Measurements from ENCODE around the gene ST3GAL4. TPM values are rescaled to one million over a fixed set of nuclear protein-coding genes. Genes with fewer than 3 reads are reported as not detected.

The ST3GAL4 gene
- total and polyA plus RNA-seq, 2 of the 8 experiments (the other 6 are each of a cell fraction or from before 2014, with no cell fraction given) = 15.6 to 20.0 TPM

- Histone ChIP-seq H2BK5ac (ENCODE audit: low read depth, low read length) (no peak overlapping the region), H2BK120ac (replicated peaks; ENCODE audit: low read depth, low read length) (no peak overlapping the region), H3K56ac (replicated peaks; ENCODE audit: insufficient read length, low read depth, low read length) (no peak overlapping the region), H2BK15ac (ENCODE audit: low read length) (no peak overlapping the region), H3K27ac (ENCODE audit: low read depth, low read length) (no peak overlapping the region), H2BK12ac (ENCODE audit: low read depth, low read length) (no peak overlapping the region), H3K14ac (ENCODE audit: insufficient read length) (no peak overlapping the region), H4K20me1 (replicated peaks in 1 of 2; ENCODE audit: control insufficient read depth in 1 of 2, insufficient read depth in 2 of 2, low read length in 2 of 2) (no peaks in the 10 kb centered on the region), H3K36me3 (ENCODE audit: control insufficient read depth in 2 of 4, insufficient read depth in 4 of 4, low read length in 3 of 4) (no peaks in the 10 kb centered on the region), H3K4me1 (replicated peaks in 1 of 4; ENCODE audit: control insufficient read depth in 3 of 4, insufficient read depth in 4 of 4, low read length in 3 of 4) (no peaks in the 10 kb centered on the region; a peak in 1 of 7 replicates), H3K4me3 (ENCODE audit: extremely low read depth in 1 of 4, insufficient read depth in 2 of 4, low read depth in 3 of 4, low read length in 4 of 4) (no peak overlapping the region), H3K23me2 (ENCODE audit: low read depth, low read length) (no peaks in the 10 kb centered on the region), H2AFZ (ENCODE audit: low read length) (no peak overlapping the region), H3K79me2 (ENCODE audit: control insufficient read depth in 1 of 2, insufficient read depth in 2 of 2, low read length in 2 of 2) (no peaks in the 10 kb centered on the region), H3K27me3 (replicated peaks in 1 of 4; ENCODE audit: control insufficient read depth in 3 of 4, extremely low read depth in 1 of 4, insufficient read depth in 3 of 4, low read length in 3 of 4) (no peaks in the 10 kb centered on the region), H3K9me3 (ENCODE audit: insufficient read depth in 2 of 2, low read depth in 1 of 2, low read length in 1 of 2) (no peaks in the 10 kb centered on the region), H2AK5ac (ENCODE audit: low read depth, low read length) (no peak overlapping the region), H2BK20ac (ENCODE audit: low read length) (no peak overlapping the region), H3K79me1 (ENCODE audit: low read depth, low read length) (peaks cover 2% of the 10 kb centered on the region; the same call in 1 of the 2 replicates), H4K8ac (ENCODE audit: extremely low read depth, insufficient read depth, low read length) (no peak overlapping the region), H4K5ac (ENCODE audit: insufficient read length, low read depth, low read length) (no peak overlapping the region), H3K23ac (ENCODE audit: insufficient read length) (no peak overlapping the region), H3K9ac (replicated peaks in 1 of 4; ENCODE audit: extremely low read depth in 1 of 4, low read depth in 3 of 4, low read length in 3 of 4) (no peak overlapping the region), H3K4ac (replicated peaks; ENCODE audit: insufficient read length, low read depth, low read length) (no peak overlapping the region), H3K4me2 (ENCODE audit: insufficient read depth in 1 of 2, low read depth in 2 of 2, low read length in 2 of 2) (no peak overlapping the region), H3K18ac (ENCODE audit: extremely low read depth, low read length) (no peak overlapping the region), H4K91ac (replicated peaks; ENCODE audit: insufficient read length, low read length) (no peak overlapping the region)
- CTCF ChIA-PET (ENCODE audit: partially characterized antibody) = interaction anchor here (0.7 to 2.8 kb wide), 9 partner anchors 9 to 1174 kb away, joined by 3 to 20 read pairs (median 4); no protein-coding TSS in a partner anchor
- WGBS, 2 experiments (ENCODE audit: extremely low coverage in 1 of 2, insufficient coverage in 1 of 2, insufficient read length in 1 of 2, insufficient replicate concordance in 2 of 2, low coverage in 1 of 2, low lambda C conversion rate in 2 of 2, missing lambda C conversion rate in 1 of 2) = 93% methylated on average over 5 of the region's 5 CpGs; no CpG with 5 or more reads in 1 of the 2 experiments
- TF ChIP-seq GABPA (IDR thresholded peaks at IDR 0.05; ENCODE audit: borderline replicate concordance, insufficient read depth, low read length) (no peak), JUND (IDR thresholded peaks at IDR 0.05; ENCODE audit: low read length) (no peak), POLR2A (IDR thresholded peaks at IDR 0.05; ENCODE audit: control extremely low read depth in 1 of 2, low read depth in 2 of 2, low read length in 2 of 2) (no peak), BRCA1 (IDR thresholded peaks at IDR 0.05; ENCODE audit: low read depth, low read length) (no peak), EGR1 (IDR thresholded peaks at IDR 0.05; ENCODE audit: borderline replicate concordance, low read depth, low read length) (no peak)
- FAIRE-seq (no peak), DNase-seq (ENCODE audit: low read depth in 1 of 2, low spot score in 2 of 2) (no peak)
- POLR2A ChIA-PET (ENCODE audit: partially characterized antibody) = interaction anchor here (0.8 to 1.4 kb wide), 2 partner anchors 15 to 34 kb away, joined by 3 to 7 read pairs; partner anchors contain the start of gene DCPS
Observed at GRCh38 chr11:126319374-126319740, 36.1 kb upstream of the ST3GAL4 start.
